Heart left ventricle (tissue), 16 donors: ENCODE results near the gene PIM2. TPM values are rescaled to one million over a fixed set of nuclear protein-coding genes. Genes with fewer than 3 reads are reported as not detected.

Experiments
- ATAC-seq, 4 donors: fragments of 200-7000 bp; cut with Tn5 transposase; one replicate each; pipeline ENCODE4 v1.9.1; 2020 to 2022; ENCODE audit warnings: moderate library complexity in 4 of 4, mild to moderate bottlenecking in 3 of 4, moderate number of reproducible peaks in 1 of 4
- DNase-seq, 5 donors: peaks; one replicate each; pipeline ENCODE4 v3.0.0-alpha.2; 2020
- H3K27ac ChIP-seq, 12 donors: fragments of 200-600 bp; sonication (generic) in 4 of 12; one replicate each; pipeline versions ENCODE4 v1.5.0 to v1.8.0; 2016 to 2022; ENCODE audit warnings: mild to moderate bottlenecking in 2 of 12
- H3K27me3 ChIP-seq, 9 donors: fragments of 200-600 bp; sonication (generic) in 2 of 9; one replicate each; pipeline versions ENCODE4 v1.5.1 to v1.8.0; 2016 to 2022; ENCODE audit warnings: mild to moderate bottlenecking in 3 of 9
- H3K36me3 ChIP-seq, 9 donors: fragments of 200-600 bp; sonication (generic) in 2 of 9; one replicate each; pipeline versions ENCODE4 v1.5.0 to v1.8.0; 2018 to 2022; ENCODE audit warnings: mild to moderate bottlenecking in 2 of 9
- H3K4me1 ChIP-seq, 12 donors: fragments of 200-600 bp; sonication (generic) in 4 of 12; one replicate each; pipeline versions ENCODE4 v1.5.0 to v1.8.0; 2016 to 2022; ENCODE audit warnings: mild to moderate bottlenecking in 3 of 12
- H3K4me3 ChIP-seq, 12 donors: fragments of 200-600 bp; sonication (generic) in 4 of 12; one replicate each; pipeline versions ENCODE4 v1.5.0 to v1.8.0; 2017 to 2022; ENCODE audit warnings: mild to moderate bottlenecking in 9 of 12, moderate library complexity in 4 of 12
- H3K9me3 ChIP-seq, 12 donors: fragments of 200-600 bp; sonication (generic) in 4 of 12; one replicate each; pipeline versions ENCODE4 v1.5.0 to v1.8.0; 2016 to 2022; ENCODE audit warnings: mild to moderate bottlenecking in 1 of 12
- CTCF ChIP-seq, 12 donors: fragments of 200-600 bp; sonication (generic) in 4 of 12; IDR thresholded peaks; one replicate each; pipeline versions ENCODE4 v1.5.0 to v1.8.0; 2018 to 2022; ENCODE audit warnings: antibody characterized with exemption in 12 of 12, mild to moderate bottlenecking in 5 of 12
- POLR2A ChIP-seq, 2 donors: fragments of 450-650 bp; IDR thresholded peaks; one replicate each; pipeline ENCODE4 v1.6.1; 2017; ENCODE audit warnings: antibody characterized with exemption in 2 of 2, mild to moderate bottlenecking in 2 of 2, moderate library complexity in 2 of 2
- WGBS, 4 donors: extraction: QIAGEN DNeasy Blood & Tissue Kit in 2 of 4; methylation state at CpG; one replicate each; pipeline versions ENCODE4 v1.1.5 to v1.1.7; 2013 to 2018; 5-methylcytosine and 5-hydroxymethylcytosine counted together
- intact Hi-C, 10 donors: fragments of 100-400 bp; cut with DNase I; formaldehyde crosslinking; loops; one replicate each; pipeline versions ENCODE4 v1.11.1 to v1.14.2; 2022
- long read RNA-seq, 3 donors: library from polyadenylated mRNA; unstranded; transcript quantifications; one replicate each; pipeline ENCODE4 v2.0.0, GENCODE V29; 2020 to 2021
- polyA plus RNA-seq, 2 donors: library from polyadenylated mRNA; stranded (reverse); fragments of 200-250 nt; gene quantifications; one replicate each; pipeline ENCODE4 v1.2.3, GENCODE V29; 2013
- total RNA-seq, 9 donors: library from RNA; depleted of rRNA in 2 of 9; stranded (reverse); fragments of >200 nt in 2 of 9; fragmentation: NEBNext Ultra II Directional in 3 of 9; extraction: Animal tissue kit (Norgen Biotek cat#: 25700) in 3 of 9; gene quantifications; one replicate each; pipeline versions ENCODE4 v1.1.0 to v1.2.4, GENCODE V29; 2016 to 2023
- donor health status: ischemic (EF 13 %, LVEDD 7.1; RV severe dilation, severe dysfunction).
- donor health status: healthy with polysubstance abuse.
- donor health status: DM: no; HTN: yes; CAD: no.
- donor health status: DM: no; HTN: no; CAD: no.
- donor health status: ischemic (EF 25% LVEDD 6.9; RV normal size, moderate dysfunction).
- donor health status: ischemic (EF 25% LVEDD 5.7; RV mildly dilated, moderate dysfunction).
- donor health status: healthy.
- donor health status: DM: yes; HTN: yes; CAD: no.
- donor health status: ischemic (EF 35%, LVEDD 5.7; RV mildly dilated, moderate dysfunction).
- donor health status: nonischemic (EF 11% LVEDD 7.7; RV severe dilation, severe dysfunction).
- donor health status: DM: yes; HTN: yes; CAD: no.
- donor health status: PGD.
- donor health status: ischemic (EF 29% LVEDD 5.4; RV normal size, mild dysfunction).
- donor health status: nonischemic (EF 23%, LVEDD 6.1; RV moderate dilation, normal function).

PIM2 gene
- total RNA-seq, result 10 to 100 TPM in 2 of 9 donors, 1 to 10 TPM in 7; 2.3 to 13.3 (median 3.5) TPM
- polyA plus RNA-seq, result 1 to 10 TPM; 2.0 to 5.4 TPM
- long read RNA-seq, donor 1, transcript PIM2-201 (6 exons, 2,075 nt), result major isoform, 7 of 9 reads
- long read RNA-seq, donor 1, partial matches to known transcripts, result 1 of 9 reads
- long read RNA-seq, donor 1, other reads (novel, unspliced or antisense), result 1 of 9 reads
- long read RNA-seq, donor 2, transcript PIM2-201 (6 exons, 2,075 nt), result major isoform, 8 of 9 reads
- long read RNA-seq, donor 2, partial matches to known transcripts, result 0 of 9 reads
- long read RNA-seq, donor 2, other reads (novel, unspliced or antisense), result 1 of 9 reads
- long read RNA-seq, donor 3, partial matches to known transcripts, result 0 of 3 reads
- long read RNA-seq, donor 3, other reads (novel, unspliced or antisense), result 1 of 3 reads

- H3K36me3 ChIP-seq, result peaks cover 0 to 28% (median 14%) of the 10 kb centered on the region in 9 donors
- 1 to 38% (median 17%) methylated on average over 13 to 55 of the region's 55 CpGs for WGBS, 4 donors
- TF ChIP-seq CTCF (IDR thresholded peaks at IDR 0.05) (peak in 1 of 12 donors; percentile 2), POLR2A (IDR thresholded peaks at IDR 0.05) (peak; percentile 66 to 96)
- no peaks in the 10 kb centered on the region for H3K27me3 ChIP-seq
- H3K4me1 ChIP-seq, result peaks cover 0 to 18% (median 2%) of the 10 kb centered on the region in 12 donors
- intact Hi-C loops, result loop anchor here in 2 of 10 donors (5.0 to 10.0 kb wide), 3 partner anchors 114 to 244 kb away; partner anchors contain the start of genes HDAC6 (in 1 of the 2) and TFE3 (in 1 of the 2)
- no peaks in the 10 kb centered on the region for H3K9me3 ChIP-seq
- peak within 1 kb of the TSS; percentile 16 to 74 (median 60) for H3K4me3 ChIP-seq
- H3K27ac ChIP-seq, result peak within 1 kb of the TSS in 11 of 12 donors; percentile 47 to 85 (median 71)
- peak; percentile 87 to 93 (median 92) for DNase-seq
- peak; percentile 86 to 91 (median 90) for ATAC-seq
These were observed at the start of gene PIM2 for GRCh38 chrX:48918643-48919340. TSS of gene PIM2 (minus strand) at chrX:48919024. CDS start at chrX:48918834, 190 bp downstream.

- TF ChIP-seq POLR2A (IDR thresholded peaks at IDR 0.05) (no peak), CTCF (IDR thresholded peaks at IDR 0.05) (no peak)
- Histone ChIP-seq H3K4me1 (peaks cover 0 to 9% (median 0%) of the 10 kb centered on the region in 12 donors), H3K27ac (no peak overlapping the region), H3K27me3 (peaks cover 0 to 7% (median 0%) of the 10 kb centered on the region in 9 donors), H3K4me3 (no peak overlapping the region), H3K36me3 (no peaks in the 10 kb centered on the region), H3K9me3 (no peaks in the 10 kb centered on the region)
- ATAC-seq (no peak), DNase-seq (no peak)
- intact Hi-C loops, result no loop called here
- WGBS, 4 donors, result 50 to 84% (median 78%) methylated on average over 1 of the region's 1 CpG
These were observed 49.6 kb upstream of the PIM2 start for GRCh38 chrX:48968377-48968776.

- no peaks in the 10 kb centered on the region for H3K9me3 ChIP-seq
- TF ChIP-seq POLR2A (IDR thresholded peaks at IDR 0.05) (no peak), CTCF (IDR thresholded peaks at IDR 0.05) (no peak)
- intact Hi-C loops, result no loop called here
- ATAC-seq (no peak), DNase-seq (no peak)
- H3K4me1 ChIP-seq, result peaks cover 0 to 8% (median 0%) of the 10 kb centered on the region in 12 donors
- no peaks in the 10 kb centered on the region for H3K36me3 ChIP-seq
- WGBS, 4 donors, result 81 to 92% (median 88%) methylated on average over 13 to 15 of the region's 15 CpGs
- H3K27ac ChIP-seq, result no peak overlapping the region
- peaks cover 0 to 6% (median 0%) of the 10 kb centered on the region in 9 donors for H3K27me3 ChIP-seq
- no peak overlapping the region for H3K4me3 ChIP-seq
These were observed 48.2 kb upstream of the PIM2 start for GRCh38 chrX:48966796-48967579.
